HG02642 (cell line): Measurements from ENCODE around the gene ADAMTS19.
"Not testable (repeated sequence)": the region's sequence is repeated elsewhere in the genome, so short reads cannot be mapped to it uniquely, and the experiment has no call there.

Experiments
- ATAC-seq: cut with Tn5 transposase; IDR thresholded peaks from one replicate; pipeline ENCODE4 v1.9.1; 2021; ENCODE audit warnings: mild to moderate bottlenecking; ENCODE audit not compliant: unreplicated experiment, poor library complexity

ADAMTS19 gene

GRCh38 chr5:129459777-129460671, at the start of gene ADAMTS19:
Gene ADAMTS19, plus strand, starts transcription at chr5:129460298. Its CDS starts 94 bp downstream, at chr5:129460392.
- ATAC-seq: peak; percentile 53

GRCh38 chr5:129410488-129410887, 49.6 kb upstream of the ADAMTS19 start:
- no peak for ATAC-seq

- ATAC-seq: no peak
Measured at GRCh38 chr5:129412721-129413120, 47.4 kb upstream of the ADAMTS19 start.

- ATAC-seq: no peak
Measured at GRCh38 chr5:129413570-129413969, 46.5 kb upstream of the ADAMTS19 start.

GRCh38 chr5:129419292-129419691, 40.8 kb upstream of the ADAMTS19 start:
- no peak for ATAC-seq

- ATAC-seq: no peak
Measured at GRCh38 chr5:129425031-129425430, 35.1 kb upstream of the ADAMTS19 start.

GRCh38 chr5:129426071-129426470, 34.0 kb upstream of the ADAMTS19 start:
- no peak for ATAC-seq

- not testable (repeated sequence) for ATAC-seq
Measured at GRCh38 chr5:129428636-129429035, 31.5 kb upstream of the ADAMTS19 start.

GRCh38 chr5:129431406-129431805, 28.7 kb upstream of the ADAMTS19 start:
- ATAC-seq: no peak

GRCh38 chr5:129438322-129438721, 21.8 kb upstream of the ADAMTS19 start:
- no peak for ATAC-seq

- ATAC-seq: no peak
Measured at GRCh38 chr5:129440424-129440823, 19.7 kb upstream of the ADAMTS19 start.

- ATAC-seq: no peak
Measured at GRCh38 chr5:129441096-129441495, 19.0 kb upstream of the ADAMTS19 start.

- no peak for ATAC-seq
Measured at GRCh38 chr5:129445379-129445778, 14.7 kb upstream of the ADAMTS19 start.

- ATAC-seq: no peak
Measured at GRCh38 chr5:129447968-129448367, 12.1 kb upstream of the ADAMTS19 start.

GRCh38 chr5:129448654-129449053, 11.4 kb upstream of the ADAMTS19 start:
- no peak for ATAC-seq

GRCh38 chr5:129454461-129454860, 5.6 kb upstream of the ADAMTS19 start:
- ATAC-seq: no peak

- ATAC-seq: no peak
Measured at GRCh38 chr5:129459450-129459776, 685 bp upstream of the ADAMTS19 start.

- no peak for ATAC-seq
Measured at GRCh38 chr5:129460672-129460935, 506 bp downstream of the ADAMTS19 start.

- ATAC-seq: peak; percentile 70
Measured at GRCh38 chr5:129460936-129461710, 1.0 kb downstream of the ADAMTS19 start.

GRCh38 chr5:129461711-129462332, 1.7 kb downstream of the ADAMTS19 start:
- no peak for ATAC-seq

GRCh38 chr5:129465776-129466344, 5.8 kb downstream of the ADAMTS19 start:
- no peak for ATAC-seq
